NCI-H2196 (cell line): ENCODE measurements around the gene CBL.

ENCODE experiments used
- DNase-seq: peaks from one replicate; lab custom pipeline; 2025; ENCODE audit not compliant: unreplicated experiment; lab: John Stamatoyannopoulos, UW

The CBL gene

GRCh38 chr11:119329320-119329719 is 123.2 kb downstream of the CBL start:
- DNase-seq, result no peak

- no peak for DNase-seq
These were observed 124.1 kb downstream of the CBL start for GRCh38 chr11:119330237-119330636.

GRCh38 chr11:119332111-119332765 is 126.1 kb downstream of the CBL start:
- no peak for DNase-seq

GRCh38 chr11:119334174-119334930 is 128.2 kb downstream of the CBL start, which contains the start of gene RNF26:
TSS of gene RNF26 (plus strand) at chr11:119334527. CDS start at chr11:119335123, 596 bp downstream.
- peak; percentile 99 for DNase-seq

GRCh38 chr11:119335091-119335654 is 129.0 kb downstream of the CBL start:
- DNase-seq, result no peak

- no peak for DNase-seq
These were observed 129.8 kb downstream of the CBL start for GRCh38 chr11:119335655-119336543.

- no peak for DNase-seq
These were observed 130.8 kb downstream of the CBL start for GRCh38 chr11:119336744-119337469.

GRCh38 chr11:119337581-119338317 is 131.6 kb downstream of the CBL start:
- no peak for DNase-seq

- DNase-seq, result peak; percentile 64
These were observed 132.3 kb downstream of the CBL start for GRCh38 chr11:119338318-119338890.

- DNase-seq, result no peak
These were observed 132.9 kb downstream of the CBL start for GRCh38 chr11:119338965-119339588.

- DNase-seq, result no peak
These were observed 133.6 kb downstream of the CBL start for GRCh38 chr11:119339589-119340334.

GRCh38 chr11:119340335-119341221 is 134.4 kb downstream of the CBL start, which contains the start of gene C1QTNF5:
TSS of gene C1QTNF5 (minus strand) at chr11:119340883. CDS start at chr11:119340397, 486 bp downstream.
- no peak for DNase-seq

GRCh38 chr11:119341222-119342022 is 135.3 kb downstream of the CBL start:
- DNase-seq, result no peak

- no peak for DNase-seq
These were observed 135.8 kb downstream of the CBL start for GRCh38 chr11:119342023-119342300.

GRCh38 chr11:119342362-119343130 is 136.4 kb downstream of the CBL start:
- no peak for DNase-seq

GRCh38 chr11:119343726-119344125 is 137.6 kb downstream of the CBL start:
- no peak for DNase-seq
